HepG2 (cell line): ENCODE measurements around the gene IGFN1. TPM values are rescaled to one million over a fixed set of nuclear protein-coding genes. Genes with fewer than 3 reads are reported as not detected.

ENCODE experiments used
- ATAC-seq: fragments of 200-7000 bp; cut with Tn5 transposase; 3 replicates; pipeline ENCODE4 v1.9.1; 2020; ENCODE audit warnings: mild to moderate bottlenecking, moderate library complexity
- BruUV-seq: library from RNA; stranded (reverse); fragments of 400-500 nt; replicated peaks from 2 replicates; lab custom pipeline; 2021; lab: Mats Ljungman, UMichigan
- CTCF ChIA-PET: fragments of 300-600 bp; formaldehyde crosslinking; extraction: SDS; loops from one replicate; lab custom pipeline; 2021; ENCODE audit warnings: low total read pairs, inconsistent platforms, low intra/inter-chr PET ratio; lab: Yijun Ruan, JAX
- POLR2A ChIA-PET: fragments of 350-600 bp; sonication (Branson Sonifier 250); formaldehyde crosslinking; loops from one replicate; lab custom pipeline; 2020; ENCODE audit warnings: antibody characterized with exemption, inconsistent platforms; lab: Yijun Ruan, JAX
- DNase-seq: peaks from one replicate; pipeline ENCODE4 v3.0.0-alpha.2; 2015; ENCODE audit warnings: low spot score
- FAIRE-seq: peaks from 3 replicates; lab custom pipeline; 2011; peaks lifted over from hg19 to GRCh38; lab: Jason Lieb, UNC
- H2AFZ ChIP-seq: one replicate; pipeline ENCODE4 v1.6.1; 2011; ENCODE audit warnings: low read length, inconsistent platforms
- H3K27ac ChIP-seq: fragments of 300-600 bp; 3 replicates; pipeline ENCODE4 v1.8.0; 2011; ENCODE audit warnings: mixed run types, mild to moderate bottlenecking, mixed read lengths, low read length, inconsistent platforms; ENCODE audit not compliant: insufficient read depth; ENCODE audit errors: extremely low read length
- H3K27me3 ChIP-seq, 2 experiments: fragments of 200-600 bp in 1 of 2; 2 replicates in 1 of 2; 3 replicates in 1 of 2; pipeline versions ENCODE4 v1.6.0 to v1.8.0; 2011; ENCODE audit warnings: low read length in 2 of 2, mild to moderate bottlenecking in 2 of 2, moderate library complexity in 2 of 2, inconsistent platforms in 1 of 2; ENCODE audit not compliant: insufficient read depth in 2 of 2, control insufficient read depth in 1 of 2
- H3K36me3 ChIP-seq, 2 experiments: fragments of 200-600 bp in 1 of 2; replicated peaks in 1 of 2; 2 replicates in 1 of 2; 3 replicates in 1 of 2; pipeline versions ENCODE4 v1.5.1 to v1.8.0; 2011; ENCODE audit warnings: low read length in 2 of 2, inconsistent platforms in 1 of 2; ENCODE audit not compliant: insufficient read depth in 2 of 2, control insufficient read depth in 1 of 2
- H3K4me1 ChIP-seq: 2 replicates; pipeline ENCODE4 v1.5.1; 2012; ENCODE audit warnings: low read length, inconsistent platforms; ENCODE audit not compliant: insufficient read depth
- H3K4me2 ChIP-seq: 2 replicates; pipeline ENCODE4 v1.6.0; 2011; ENCODE audit warnings: low read depth, low read length, inconsistent platforms
- H3K4me3 ChIP-seq, 3 experiments: fragments of 200-600 bp in 1 of 3; sonication (generic), shearing (Covaris generic) in 1 of 3; replicated peaks in 1 of 3; 2 replicates each; pipeline ENCODE4 v1.5.1; 2011 to 2016; ENCODE audit warnings: low read length in 3 of 3, inconsistent platforms in 2 of 3, low read depth in 2 of 3, mild to moderate bottlenecking in 2 of 3, control low read depth in 1 of 3, mixed read lengths in 1 of 3; ENCODE audit not compliant: insufficient read depth in 1 of 3
- H3K79me2 ChIP-seq: one replicate; pipeline ENCODE4 v1.6.1; 2011; ENCODE audit warnings: low read length, inconsistent platforms; ENCODE audit not compliant: insufficient read depth
- H3K9ac ChIP-seq: 2 replicates; pipeline ENCODE4 v1.6.0; 2011; ENCODE audit warnings: mild to moderate bottlenecking, low read depth, low read length, inconsistent platforms; ENCODE audit not compliant: insufficient read depth
- H3K9me3 ChIP-seq: 2 replicates; pipeline ENCODE4 v1.5.1; 2012; ENCODE audit warnings: mild to moderate bottlenecking, low read length
- H4K20me1 ChIP-seq: 2 replicates; pipeline ENCODE4 v1.6.0; 2011; ENCODE audit warnings: inconsistent platforms, mild to moderate bottlenecking, low read length, moderate library complexity; ENCODE audit not compliant: insufficient read depth
- ARNT ChIP-seq: fragments of 450-650 bp; IDR thresholded peaks from 2 replicates; pipeline ENCODE4 v1.6.1; 2017
- BHLHE40 ChIP-seq: IDR thresholded peaks from 2 replicates; pipeline ENCODE4 v1.6.1; 2011; ENCODE audit warnings: low read length, improper control_type of control experiment
- EEA1 ChIP-seq: sonication (generic); formaldehyde crosslinking; IDR thresholded peaks from 2 replicates; pipeline ENCODE4 v1.5.1; 2020; ENCODE audit warnings: mild to moderate bottlenecking, missing genetic modification reagents, borderline replicate concordance
- MIER3 ChIP-seq: IDR thresholded peaks from 2 replicates; pipeline ENCODE4 v1.6.1; 2016; ENCODE audit warnings: missing compliant biosample characterization, borderline replicate concordance
- PRDM10 ChIP-seq: sonication (generic); formaldehyde crosslinking; IDR thresholded peaks from 2 replicates; pipeline ENCODE4 v1.4.0; 2020; ENCODE audit warnings: low read depth, missing genetic modification reagents
- SP4 ChIP-seq: sonication (generic); formaldehyde crosslinking; IDR thresholded peaks from 2 replicates; pipeline ENCODE4 v1.8.1; 2023; ENCODE audit warnings: mild to moderate bottlenecking, missing genetic modification reagents
- ZBTB14 ChIP-seq: sonication (generic); formaldehyde crosslinking; IDR thresholded peaks from 2 replicates; pipeline ENCODE4 v1.4.0; 2020; ENCODE audit warnings: missing genetic modification reagents
- ZNF329 ChIP-seq: sonication (generic); formaldehyde crosslinking; IDR thresholded peaks from 2 replicates; pipeline ENCODE4 v1.9.0; 2021; ENCODE audit warnings: low read depth, mild to moderate bottlenecking, missing genetic modification reagents
- ZNF530 ChIP-seq: sonication (generic); formaldehyde crosslinking; IDR thresholded peaks from 2 replicates; pipeline ENCODE4 v1.5.0; 2020; ENCODE audit warnings: low read depth, mild to moderate bottlenecking, missing genetic modification reagents
- ZNF670 ChIP-seq: sonication (generic); formaldehyde crosslinking; IDR thresholded peaks from 2 replicates; pipeline ENCODE4 v1.8.0; 2022; ENCODE audit warnings: mild to moderate bottlenecking, missing genetic modification reagents, borderline replicate concordance
- ZNF841 ChIP-seq: sonication (generic); formaldehyde crosslinking; IDR thresholded peaks from 2 replicates; pipeline ENCODE4 v1.8.1; 2023; ENCODE audit warnings: missing genetic modification reagents, borderline replicate concordance
- ZNF879 ChIP-seq: sonication (generic); formaldehyde crosslinking; IDR thresholded peaks from 2 replicates; pipeline ENCODE4 v1.8.1; 2023; ENCODE audit warnings: missing genetic modification reagents
- ZSCAN22 ChIP-seq: sonication (generic); formaldehyde crosslinking; IDR thresholded peaks from 2 replicates; pipeline ENCODE4 v1.4.0; 2020; ENCODE audit warnings: mild to moderate bottlenecking, missing genetic modification reagents
- in situ Hi-C: cut with HindIII; loops from 2 replicates; pipeline ENCODE4 v1.10.0; 2017; ENCODE audit warnings: low pct_unique_long_range_greater_than_20kb; ENCODE audit not compliant: extremely low pct_ligation_motif_present
- intact Hi-C: fragments of 100-400 bp; cut with micrococcal nuclease; formaldehyde crosslinking; loops from one replicate; pipeline ENCODE4 v1.10.0; 2022; ENCODE audit not compliant: unreplicated experiment
- polyA plus RNA-seq, 8 experiments: library from polyadenylated mRNA; depleted of rRNA in 3 of 8; stranded (reverse) in 7 of 8; unstranded in 1 of 8; fragments of >200 nt; fragmentation: Illumina TruSeq in 4 of 8; extraction: Trizol in 4 of 8; gene quantifications; 2 replicates each; pipeline versions ENCODE4 v1.2.1 to v1.2.3, GENCODE V29; 2011 to 2016; ENCODE audit warnings: low read depth in 4 of 8, missing spikeins in 1 of 8, mixed read lengths in 1 of 8; ENCODE audit not compliant: insufficient read depth in 1 of 8
- total RNA-seq, 5 experiments: library from RNA; depleted of rRNA; stranded (reverse); fragments of >200 nt; fragmentation: Illumina TruSeq; extraction: Trizol; gene quantifications; 2 replicates each; pipeline ENCODE4 v1.2.3, GENCODE V29; 2016; ENCODE audit warnings: low read depth in 1 of 5

IGFN1 gene
- total and polyA plus RNA-seq, 2 of the 13 experiments (the other 11 are each of a cell fraction or from before 2014, with no cell fraction given): 0.04 to 0.05 TPM

DNA sequence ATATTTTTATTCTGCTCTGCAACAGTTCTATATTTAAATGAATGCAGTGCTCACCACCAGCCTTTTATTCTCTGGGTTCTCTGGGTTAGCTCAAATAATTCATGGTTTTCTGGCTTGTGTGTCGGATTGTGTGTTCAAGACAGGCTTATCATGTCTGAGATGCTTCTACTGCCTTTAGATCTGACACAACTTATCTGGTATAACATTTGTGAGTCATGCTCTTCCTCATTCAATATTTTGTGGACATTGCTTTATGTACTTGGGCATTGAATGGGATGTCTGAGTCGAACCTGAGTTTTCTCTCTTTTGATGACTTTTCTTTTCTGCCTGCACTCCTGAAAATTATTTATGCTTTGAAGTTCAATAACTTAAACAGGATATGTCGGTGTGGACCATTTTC, 75.1 kb downstream of the IGFN1 start (continued):
- TF ChIP-seq PRDM10 (no peak), ZNF670 (CRISPR knock-in tag) (no peak), ZNF530 (CRISPR knock-in tag) (no peak), EEA1 (CRISPR knock-in tag) (no peak)
- TF ChIP-seq, all 625 proteins: peak for 0

DNA sequence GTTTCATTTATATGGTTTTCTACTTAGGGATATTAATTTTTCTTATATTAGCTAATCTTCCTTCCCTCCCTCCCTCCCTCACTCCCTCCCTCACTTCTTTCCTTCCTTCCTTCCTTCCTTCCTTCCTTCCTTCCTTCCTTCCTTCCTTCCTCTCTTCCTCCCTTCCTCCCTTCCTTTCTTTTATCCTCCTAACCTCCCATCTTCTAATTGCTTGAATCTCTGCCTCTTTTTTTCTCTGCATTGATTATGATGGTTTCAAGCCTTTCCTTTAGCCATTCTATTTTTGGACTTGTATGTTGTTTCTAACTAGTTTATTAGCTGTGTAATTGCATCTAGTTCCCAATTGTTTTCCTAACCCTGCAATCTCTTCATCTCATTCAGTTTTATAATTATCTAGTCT, 75.7 kb downstream of the IGFN1 start:
- H3K9me3 ChIP-seq: no peaks in the 10 kb centered on the region
- no peak overlapping the region for H3K4me2 ChIP-seq
- intact Hi-C loops: no loop called here
- H4K20me1 ChIP-seq: no peaks in the 10 kb centered on the region
- no TSS peak for BruUV-seq
- H3K4me1 ChIP-seq: no peaks in the 10 kb centered on the region
- POLR2A ChIA-PET: no interaction called here
- H2AFZ ChIP-seq: no peak overlapping the region
- TF ChIP-seq ZNF879 (CRISPR knock-in tag) (no peak), ZSCAN22 (no peak), MIER3 (CRISPR knock-in tag) (no peak), ARNT (no peak), BHLHE40 (no peak), ZNF329 (CRISPR knock-in tag) (no peak), ZNF841 (CRISPR knock-in tag) (no peak), ZBTB14 (CRISPR knock-in tag) (no peak), SP4 (CRISPR knock-in tag) (no peak)
- TF ChIP-seq, all 625 proteins: peak for 0
- ATAC-seq: no peak
- Histone ChIP-seq H3K27me3 (peaks cover 7 to 42% of the 10 kb centered on the region in 2 experiments; a peak in 4 of 5 replicates), H3K4me3 (no peak overlapping the region), H3K79me2 (no peaks in the 10 kb centered on the region), H3K27ac (no peak overlapping the region), H3K36me3 (no peaks in the 10 kb centered on the region), H3K9ac (no peak overlapping the region)
- no peak for DNase-seq
- in situ Hi-C loops: no loop called here
- CTCF ChIA-PET: no interaction called here
- no peak for FAIRE-seq
